ENCODE results near the gene GTF2IRD1.

The GTF2IRD1 gene

DNA sequence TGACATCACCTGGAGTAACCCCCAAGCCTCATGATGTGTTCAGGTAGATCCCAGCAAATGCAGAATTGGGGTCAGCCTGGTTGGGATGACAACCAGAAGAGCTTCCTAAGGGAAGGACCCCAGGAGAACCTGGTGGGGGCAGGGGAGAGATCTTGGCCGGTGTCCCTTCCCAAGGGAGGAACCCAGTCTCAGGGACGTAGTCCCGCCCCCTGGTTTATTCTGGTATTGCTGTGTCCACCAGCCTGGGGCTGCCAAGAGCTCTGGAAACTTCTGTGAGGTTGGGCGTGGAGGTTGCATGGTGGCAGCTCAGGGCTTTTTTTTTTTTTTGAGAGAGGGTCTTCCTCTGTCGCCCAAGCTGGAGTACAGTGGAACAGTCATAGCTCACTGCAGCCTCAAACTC is 19.4 kb downstream of the GTF2IRD1 start:
- TF ChIP-seq, protein P1, sequence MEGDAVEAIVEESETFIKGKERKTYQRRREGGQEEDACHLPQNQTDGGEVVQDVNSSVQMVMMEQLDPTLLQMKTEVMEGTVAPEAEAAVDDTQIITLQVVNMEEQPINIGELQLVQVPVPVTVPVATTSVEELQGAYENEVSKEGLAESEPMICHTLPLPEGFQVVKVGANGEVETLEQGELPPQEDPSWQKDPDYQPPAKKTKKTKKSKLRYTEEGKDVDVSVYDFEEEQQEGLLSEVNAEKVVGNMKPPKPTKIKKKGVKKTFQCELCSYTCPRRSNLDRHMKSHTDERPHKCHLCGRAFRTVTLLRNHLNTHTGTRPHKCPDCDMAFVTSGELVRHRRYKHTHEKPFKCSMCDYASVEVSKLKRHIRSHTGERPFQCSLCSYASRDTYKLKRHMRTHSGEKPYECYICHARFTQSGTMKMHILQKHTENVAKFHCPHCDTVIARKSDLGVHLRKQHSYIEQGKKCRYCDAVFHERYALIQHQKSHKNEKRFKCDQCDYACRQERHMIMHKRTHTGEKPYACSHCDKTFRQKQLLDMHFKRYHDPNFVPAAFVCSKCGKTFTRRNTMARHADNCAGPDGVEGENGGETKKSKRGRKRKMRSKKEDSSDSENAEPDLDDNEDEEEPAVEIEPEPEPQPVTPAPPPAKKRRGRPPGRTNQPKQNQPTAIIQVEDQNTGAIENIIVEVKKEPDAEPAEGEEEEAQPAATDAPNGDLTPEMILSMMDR (IDR thresholded peaks at IDR 0.05; ENCODE audit: insufficient read depth, low read depth, low read length, missing control alignments) = no peak
- no peak overlapping the region for H3K4me3 ChIP-seq (ENCODE audit: low read depth, low read length)
- DNase-seq (ENCODE audit: low read depth) = no peak

DNA sequence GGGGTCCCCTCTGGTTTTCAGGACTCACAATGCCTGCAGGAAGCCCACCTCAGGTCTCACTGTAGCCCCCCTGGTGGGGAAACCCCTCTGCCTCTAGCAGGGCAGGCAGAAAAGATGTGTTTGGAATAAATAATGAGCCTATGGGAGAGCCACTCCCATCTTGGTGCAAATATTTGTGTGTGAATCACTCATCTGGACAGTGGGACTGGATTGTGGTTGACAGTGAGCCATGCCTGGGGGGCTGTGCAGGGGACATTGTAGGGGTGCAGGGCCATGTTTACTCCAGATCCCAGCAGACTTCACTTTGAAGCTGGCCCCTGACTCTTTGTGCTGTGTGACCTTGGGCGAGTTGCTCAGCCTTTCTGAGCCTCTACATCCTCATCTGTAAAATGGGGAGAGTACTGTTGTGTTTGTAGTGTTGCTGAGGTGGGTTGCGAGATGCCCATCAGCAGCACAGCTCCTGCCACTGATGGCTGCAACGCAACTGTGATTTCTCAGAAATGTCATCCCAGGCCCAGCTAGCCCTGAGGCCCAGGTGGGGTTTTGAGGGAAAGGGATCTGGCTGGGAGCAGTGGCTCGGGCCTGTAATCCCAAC is 20.7 kb downstream of the GTF2IRD1 start:
- no peak for DNase-seq (ENCODE audit: low read depth)
- TF ChIP-seq, protein P1 (IDR thresholded peaks at IDR 0.05; ENCODE audit: insufficient read depth, low read depth, low read length, missing control alignments) = no peak
- no peak overlapping the region for H3K4me3 ChIP-seq (ENCODE audit: low read depth, low read length)

DNA sequence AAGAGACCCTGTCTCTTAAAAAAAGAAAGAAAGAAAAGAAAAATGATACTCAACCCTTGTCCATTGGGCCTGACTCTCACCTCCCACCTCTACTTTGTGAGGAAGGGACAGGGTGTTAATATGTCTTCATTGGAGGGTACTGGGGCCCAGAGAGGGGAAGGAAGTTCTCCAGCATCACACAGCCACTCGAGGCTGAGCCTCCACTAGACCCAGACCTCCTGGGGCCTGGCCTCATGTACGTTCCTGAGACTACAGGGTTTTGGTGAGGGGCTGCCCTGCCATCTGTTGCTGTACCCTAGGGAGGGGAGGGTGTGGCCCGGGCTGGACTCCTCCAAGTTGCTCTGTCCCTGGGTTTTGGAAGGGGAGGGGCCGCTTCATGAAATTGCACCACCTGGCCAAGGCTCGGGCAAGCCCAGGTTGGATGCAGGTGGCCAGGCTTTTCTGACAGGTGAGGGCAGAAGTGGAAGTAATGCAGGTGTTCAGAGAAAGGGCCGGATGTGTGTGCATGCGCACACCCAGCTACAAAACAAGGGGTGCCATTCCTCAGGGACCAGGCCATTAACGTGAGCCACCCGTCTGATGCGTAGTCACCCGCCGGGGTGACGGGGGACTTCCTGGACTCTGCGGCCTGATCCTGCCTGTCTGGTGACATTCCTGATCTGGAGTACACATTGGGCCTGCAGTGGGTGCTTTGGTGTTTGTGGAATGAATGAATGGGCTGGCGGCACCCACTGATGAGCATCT is 21.7 kb downstream of the GTF2IRD1 start:
- DNase-seq (ENCODE audit: low read depth) = no peak
- TF ChIP-seq, protein P1 (IDR thresholded peaks at IDR 0.05; ENCODE audit: insufficient read depth, low read depth, low read length, missing control alignments) = no peak
- no peak overlapping the region for H3K4me3 ChIP-seq (ENCODE audit: low read depth, low read length)

DNA sequence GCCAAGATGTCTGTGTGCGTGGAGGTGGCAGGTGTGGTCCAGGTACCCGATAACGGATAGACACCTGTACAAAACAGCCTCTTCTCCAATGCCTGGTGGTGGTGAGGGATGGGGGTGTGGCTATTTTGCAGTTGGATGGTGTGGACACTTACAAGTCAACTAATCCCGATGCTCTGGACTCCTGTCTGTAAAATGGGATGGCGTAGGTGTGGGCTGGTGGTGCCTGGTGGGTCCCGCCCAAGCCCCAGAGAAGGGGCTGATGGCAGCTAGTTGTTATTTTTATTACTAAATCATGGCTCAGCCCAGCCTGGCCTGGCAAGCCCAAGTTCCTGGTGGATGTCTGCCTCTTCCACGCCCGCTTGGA is 22.3 kb downstream of the GTF2IRD1 start:
- no peak for DNase-seq (ENCODE audit: low read depth)
- TF ChIP-seq, protein P1 (IDR thresholded peaks at IDR 0.05; ENCODE audit: insufficient read depth, low read depth, low read length, missing control alignments) = no peak
- H3K4me3 ChIP-seq (ENCODE audit: low read depth, low read length) = no peak overlapping the region

DNA sequence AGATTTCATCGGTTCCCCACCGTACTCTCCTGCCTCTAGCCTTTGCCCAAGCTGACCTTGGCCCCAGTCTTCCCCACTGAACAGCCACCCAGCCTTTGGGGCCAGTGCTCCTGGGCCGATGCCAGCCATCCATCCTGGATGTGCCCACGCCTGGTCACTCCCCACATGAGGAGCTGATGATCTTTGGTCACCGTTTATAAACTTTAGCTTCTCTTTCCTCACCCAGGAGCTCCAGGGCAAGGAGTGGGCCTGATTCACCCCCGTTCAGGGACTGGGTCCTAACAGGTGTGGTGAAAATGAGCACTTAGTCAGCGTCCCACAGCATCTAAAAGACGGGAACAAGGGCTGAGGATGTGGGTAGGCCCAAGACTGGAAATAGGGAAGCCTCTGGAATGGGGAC is 22.9 kb downstream of the GTF2IRD1 start:
- H3K4me3 ChIP-seq (ENCODE audit: low read depth, low read length) = no peak overlapping the region
- DNase-seq (ENCODE audit: low read depth) = no peak
- TF ChIP-seq, protein P1 (IDR thresholded peaks at IDR 0.05; ENCODE audit: insufficient read depth, low read depth, low read length, missing control alignments) = no peak

DNA sequence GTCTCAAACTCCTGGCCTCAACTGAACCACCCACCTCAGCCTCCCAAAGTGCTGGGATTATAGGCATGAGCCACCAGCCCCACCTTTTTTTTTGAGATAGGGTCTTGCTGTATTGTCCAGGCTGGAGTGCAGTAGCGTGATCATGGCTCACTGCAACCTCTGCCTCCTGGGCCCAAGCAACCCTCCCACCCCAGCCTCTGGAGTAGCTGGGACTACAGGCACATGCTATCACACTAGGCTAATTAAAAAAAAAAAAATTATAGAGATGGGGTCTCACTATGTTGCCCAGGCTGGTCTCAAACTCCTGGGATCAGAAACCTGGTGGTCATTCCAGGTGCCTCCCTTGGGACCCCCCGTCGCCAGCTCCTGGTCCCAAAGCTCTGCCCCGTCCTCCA is 25.0 kb downstream of the GTF2IRD1 start:
- DNase-seq (ENCODE audit: low read depth) = no peak
- no peak overlapping the region for H3K4me3 ChIP-seq (ENCODE audit: low read depth, low read length)
- TF ChIP-seq, protein P1 (IDR thresholded peaks at IDR 0.05; ENCODE audit: insufficient read depth, low read depth, low read length, missing control alignments) = no peak
